Neural progenitor cell (in vitro differentiated cells): ENCODE results near the gene EGR4. TPM values are rescaled to one million over a fixed set of nuclear protein-coding genes. Genes with fewer than 3 reads are reported as not detected.

Source experiments
- DNase-seq: peaks from one replicate; pipeline ENCODE4 v3.0.0-alpha.2; 2016; ENCODE audit warnings: low spot score
- H2AFZ ChIP-seq: fragments of 200-600 bp; sonication (generic); replicated peaks from 2 replicates; pipeline ENCODE4 v1.6.1; 2016; ENCODE audit warnings: antibody characterized with exemption
- H3F3A ChIP-seq: fragments of 200-600 bp; sonication (generic); 2 replicates; pipeline ENCODE4 v1.6.1; 2016; ENCODE audit warnings: antibody characterized with exemption, low read depth
- H3K27ac ChIP-seq: fragments of 200-600 bp; sonication (generic); 2 replicates; pipeline ENCODE4 v1.5.1; 2016; ENCODE audit warnings: mild to moderate bottlenecking
- H3K27me3 ChIP-seq: fragments of 200-600 bp; sonication (generic); 2 replicates; pipeline ENCODE4 v1.6.1; 2016; ENCODE audit warnings: mild to moderate bottlenecking, moderate library complexity
- H3K36me3 ChIP-seq: fragments of 200-600 bp; sonication (generic); 2 replicates; pipeline ENCODE4 v1.5.1; 2016
- H3K4me1 ChIP-seq: fragments of 200-600 bp; sonication (generic); 2 replicates; pipeline ENCODE4 v1.6.1; 2016; ENCODE audit warnings: mixed run types
- H3K4me2 ChIP-seq: fragments of 200-600 bp; sonication (generic); 2 replicates; pipeline ENCODE4 v1.6.1; 2016
- H3K4me3 ChIP-seq: fragments of 200-600 bp; sonication (generic); 2 replicates; pipeline ENCODE4 v1.5.1; 2016
- H3K79me2 ChIP-seq: fragments of 200-600 bp; sonication (generic); 2 replicates; pipeline ENCODE4 v1.6.1; 2016; ENCODE audit warnings: low read depth
- H3K9ac ChIP-seq: fragments of 200-600 bp; sonication (generic); 2 replicates; pipeline ENCODE4 v1.6.1; 2016
- H3K9me3 ChIP-seq: fragments of 200-600 bp; sonication (generic); 2 replicates; pipeline ENCODE4 v1.5.1; 2016; ENCODE audit warnings: low read depth
- H4K20me1 ChIP-seq: fragments of 200-600 bp; sonication (generic); 2 replicates; pipeline ENCODE4 v1.6.1; 2016; ENCODE audit warnings: low read depth
- H3K27ac Mint-ChIP-seq: 3 replicates; pipeline ENCODE4 v1.8.0; 2021; ENCODE audit warnings: mixed read lengths
- H3K27me3 Mint-ChIP-seq: 2 replicates; pipeline ENCODE4 v1.8.0; 2022; ENCODE audit warnings: low read depth, mild to moderate bottlenecking, inconsistent platforms, moderate library complexity, mixed read lengths; ENCODE audit not compliant: insufficient read depth
- H3K36me3 Mint-ChIP-seq: 3 replicates; pipeline ENCODE4 v1.8.0; 2021; ENCODE audit warnings: mixed read lengths
- H3K4me1 Mint-ChIP-seq: 3 replicates; pipeline ENCODE4 v1.8.0; 2021; ENCODE audit warnings: mixed read lengths
- H3K4me3 Mint-ChIP-seq: 3 replicates; pipeline ENCODE4 v1.8.0; 2021; ENCODE audit warnings: mild to moderate bottlenecking, moderate library complexity, mixed read lengths
- H3K9me3 Mint-ChIP-seq: 3 replicates; pipeline ENCODE4 v1.8.0; 2020; ENCODE audit warnings: mixed read lengths
- CTCF ChIP-seq: fragments of 200-600 bp; sonication (generic); IDR thresholded peaks from 2 replicates; pipeline ENCODE4 v1.5.1; 2017; ENCODE audit warnings: antibody characterized with exemption, mild to moderate bottlenecking
- EZH2 ChIP-seq: fragments of 200-600 bp; sonication (generic); IDR thresholded peaks from 2 replicates; pipeline ENCODE4 v1.6.1; 2017; ENCODE audit warnings: antibody characterized with exemption, mild to moderate bottlenecking, moderate library complexity
- EZH2phosphoT487 ChIP-seq: fragments of 200-600 bp; sonication (generic); IDR thresholded peaks from 2 replicates; pipeline ENCODE4 v1.6.1; 2017; ENCODE audit warnings: antibody characterized with exemption
- total RNA-seq: library from RNA; depleted of rRNA; stranded (reverse); fragments of >200 nt; gene quantifications from 2 replicates; pipeline ENCODE4 v1.2.3, GENCODE V29; 2015; ENCODE audit warnings: low replicate concordance

The EGR4 gene
- total RNA-seq, 1 donor from 2014 or later: not detected

- DNase-seq: no peak
- TF ChIP-seq CTCF (no peak), EZH2 (no peak), EZH2phosphoT487 (no peak)
- H3K4me3 Mint-ChIP-seq: peak overlapping the region; percentile 68
- H3K27ac Mint-ChIP-seq: no peak overlapping the region
- H3K4me1 ChIP-seq: peaks cover 14% of the 10 kb centered on the region
- peak overlapping the region; percentile 95 for H3K4me2 ChIP-seq
- no peak overlapping the region for H3K27ac ChIP-seq
- H2AFZ ChIP-seq: no peak overlapping the region
- H3K4me1 Mint-ChIP-seq: peaks cover 8% of the 10 kb centered on the region
- H3K9me3 Mint-ChIP-seq: no peaks in the 10 kb centered on the region
- peak overlapping the region; percentile 80 for H3K4me3 ChIP-seq
- no peak overlapping the region for H3K9ac ChIP-seq
- peaks cover 17% of the 10 kb centered on the region for H3K79me2 ChIP-seq
- H3K9me3 ChIP-seq: no peaks in the 10 kb centered on the region
- peaks cover 57% of the 10 kb centered on the region for H3K27me3 ChIP-seq
- peaks cover 21% of the 10 kb centered on the region for H3F3A ChIP-seq
- H4K20me1 ChIP-seq: peaks cover 33% of the 10 kb centered on the region
- no peaks in the 10 kb centered on the region for H3K36me3 Mint-ChIP-seq
- H3K36me3 ChIP-seq: no peaks in the 10 kb centered on the region
- H3K27me3 Mint-ChIP-seq: peaks cover 46% of the 10 kb centered on the region
Measured at GRCh38 chr2:73285159-73285739, 8.1 kb downstream of the EGR4 start.

DNA sequence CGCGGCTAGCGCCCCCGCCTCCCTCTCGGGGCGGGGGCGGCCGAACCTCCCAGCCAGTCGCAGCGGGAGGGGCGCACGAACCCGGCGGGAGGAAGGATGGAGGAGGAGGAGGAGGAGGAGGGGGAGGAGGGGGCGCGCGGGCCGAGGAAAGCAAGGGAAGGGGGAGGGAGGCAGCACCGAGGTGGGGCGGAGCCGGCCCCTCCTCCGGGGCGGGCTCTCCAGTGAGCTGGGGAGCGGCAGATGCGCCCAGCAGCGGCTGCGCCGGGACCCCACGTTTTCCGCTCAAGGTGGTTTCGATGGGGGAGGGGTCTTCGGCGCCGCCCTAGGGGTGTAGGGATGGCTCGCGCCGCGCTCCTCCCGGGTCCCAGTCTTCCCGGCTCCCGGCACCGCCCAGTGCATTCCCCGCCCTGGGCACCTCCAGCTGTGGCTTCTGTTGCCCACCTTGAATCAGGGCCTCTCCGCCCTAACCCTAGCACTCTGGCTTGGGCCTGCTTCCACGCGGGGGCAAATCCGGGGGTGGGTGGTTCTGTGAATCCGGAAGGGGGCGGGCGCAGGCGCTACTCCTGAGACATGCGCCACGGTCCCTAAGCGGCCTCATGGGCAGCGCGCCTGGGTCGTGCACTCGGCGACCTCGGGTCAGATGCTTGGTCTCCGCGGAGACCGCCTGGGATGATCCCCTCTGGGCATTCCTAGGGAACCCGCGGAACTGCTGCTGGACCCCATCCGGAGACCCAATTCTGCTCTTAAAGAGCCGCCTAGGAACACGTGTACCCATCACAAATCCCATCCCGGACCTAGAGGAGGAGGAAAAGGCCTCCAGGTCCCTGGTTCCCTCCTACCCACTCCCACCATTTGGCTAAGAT, 8.8 kb downstream of the EGR4 start, which contains the start of gene FBXO41:
Gene FBXO41 (minus strand): TSS at position 183 of the 863 bp plus-strand sequence. CDS start 14,848 bp downstream, outside the sequence.
- H3F3A ChIP-seq: peaks cover 21% of the 10 kb centered on the region
- H3K36me3 ChIP-seq: no peaks in the 10 kb centered on the region
- peaks cover 17% of the 10 kb centered on the region for H3K79me2 ChIP-seq
- H3K9me3 ChIP-seq: no peaks in the 10 kb centered on the region
- Mint-ChIP-seq H3K36me3 (no peaks in the 10 kb centered on the region), H3K27me3 (peaks cover 40% of the 10 kb centered on the region), H3K4me3 (peak within 1 kb of the TSS; percentile 87), H3K27ac (no peak within 1 kb of the TSS), H3K4me1 (peaks cover 8% of the 10 kb centered on the region), H3K9me3 (no peaks in the 10 kb centered on the region)
- DNase-seq: peak; percentile 81
- no peak for TF ChIP-seq EZH2phosphoT487
- TF ChIP-seq EZH2: no peak
- TF ChIP-seq CTCF: peak; percentile 18
- peaks cover 27% of the 10 kb centered on the region for H4K20me1 ChIP-seq
- peak within 1 kb of the TSS; percentile 80 for H2AFZ ChIP-seq
- H3K4me2 ChIP-seq: peak within 1 kb of the TSS; percentile 95
- H3K4me3 ChIP-seq: peak within 1 kb of the TSS; percentile 80
- H3K27ac ChIP-seq: no peak within 1 kb of the TSS
- no peak within 1 kb of the TSS for H3K9ac ChIP-seq
- peaks cover 50% of the 10 kb centered on the region for H3K27me3 ChIP-seq
- H3K4me1 ChIP-seq: peaks cover 14% of the 10 kb centered on the region

DNA sequence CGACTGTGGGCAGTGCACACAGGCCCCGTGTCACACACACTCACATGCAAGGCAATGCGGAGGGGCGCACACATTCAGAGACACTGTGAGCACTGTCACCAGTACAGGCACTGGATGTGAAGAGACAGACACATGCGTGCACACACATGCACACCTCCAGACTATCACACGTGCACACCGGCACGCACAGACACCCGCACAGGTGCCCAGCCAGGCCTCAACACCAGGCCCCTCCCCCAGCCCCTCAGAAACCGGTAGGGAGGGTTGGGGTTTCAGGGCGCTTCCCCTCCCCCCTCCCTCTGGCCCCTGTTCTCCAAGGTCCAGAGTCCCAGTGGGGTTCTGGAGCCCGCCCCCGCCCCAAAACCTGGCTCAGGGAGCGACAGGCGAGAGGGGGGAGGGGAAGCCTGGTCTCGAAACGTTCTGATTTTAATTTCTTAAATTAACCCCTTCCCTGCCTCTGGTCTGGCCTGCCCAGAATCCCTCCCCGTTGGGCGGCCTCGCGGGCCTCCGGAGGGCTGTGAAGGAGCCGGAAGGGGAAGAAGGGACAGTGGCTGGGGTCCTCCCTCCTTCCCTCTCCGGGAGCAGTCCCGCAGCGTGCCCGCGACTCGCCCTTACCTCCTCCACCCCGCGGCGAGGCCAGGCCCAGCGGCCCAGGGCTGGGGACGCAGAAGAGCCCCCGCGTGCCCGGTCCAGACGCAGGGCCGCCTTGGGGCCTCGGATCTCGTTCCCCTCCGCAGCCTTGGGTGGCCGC, 9.6 kb downstream of the EGR4 start:
- H3K27ac Mint-ChIP-seq: no peak overlapping the region
- Histone ChIP-seq H3K27me3 (peaks cover 42% of the 10 kb centered on the region), H4K20me1 (peaks cover 31% of the 10 kb centered on the region), H3K36me3 (no peaks in the 10 kb centered on the region), H2AFZ (peak overlapping the region; percentile 80), H3K4me1 (peaks cover 14% of the 10 kb centered on the region), H3F3A (peaks cover 21% of the 10 kb centered on the region), H3K4me3 (peak overlapping the region; percentile 80), H3K27ac (no peak overlapping the region), H3K4me2 (peak overlapping the region; percentile 95), H3K9me3 (no peaks in the 10 kb centered on the region), H3K9ac (no peak overlapping the region), H3K79me2 (peaks cover 17% of the 10 kb centered on the region)
- no peaks in the 10 kb centered on the region for H3K36me3 Mint-ChIP-seq
- H3K4me1 Mint-ChIP-seq: peaks cover 8% of the 10 kb centered on the region
- H3K27me3 Mint-ChIP-seq: peaks cover 35% of the 10 kb centered on the region
- peak; percentile 27 for DNase-seq
- no peaks in the 10 kb centered on the region for H3K9me3 Mint-ChIP-seq
- peak overlapping the region; percentile 87 for H3K4me3 Mint-ChIP-seq
- no peak for TF ChIP-seq CTCF
- no peak for TF ChIP-seq EZH2phosphoT487
- TF ChIP-seq EZH2: peak; percentile 13
